Peyer's patch (tissue), 4 donors: ENCODE data around the gene NAV2. TPM values are rescaled to one million over a fixed set of nuclear protein-coding genes. Genes with fewer than 3 reads are reported as not detected.

Experiments
- DNase-seq, 3 donors: peaks; one replicate each; pipeline ENCODE4 v3.0.0-alpha.2; 2017 to 2019
- H3K27ac ChIP-seq, 4 donors: fragments of 200-600 bp; sonication (generic); one replicate each; pipeline ENCODE4 v1.5.1; 2016 to 2019
- H3K27me3 ChIP-seq, 2 donors: fragments of 200-600 bp; sonication (generic); one replicate each; pipeline ENCODE4 v1.5.1; 2019
- H3K36me3 ChIP-seq, 3 donors: fragments of 200-600 bp; sonication (generic); one replicate each; pipeline ENCODE4 v1.5.1; 2016 to 2019
- H3K4me1 ChIP-seq, 4 donors: fragments of 200-600 bp; sonication (generic); one replicate each; pipeline ENCODE4 v1.5.1; 2016 to 2019
- H3K4me3 ChIP-seq, 4 donors: fragments of 200-600 bp; sonication (generic); 1 replicate in 3 of 4; 2 replicates in 1 of 4; pipeline ENCODE4 v1.5.1; 2016 to 2019; ENCODE audit warnings: mild to moderate bottlenecking in 1 of 4
- H3K9me3 ChIP-seq, 4 donors: fragments of 200-600 bp; sonication (generic); one replicate each; pipeline ENCODE4 v1.5.1; 2016 to 2019; ENCODE audit warnings: mild to moderate bottlenecking in 1 of 4
- POLR2A ChIP-seq, 2 donors: fragments of 450-650 bp; IDR thresholded peaks; one replicate each; pipeline ENCODE4 v1.5.1; 2017; ENCODE audit warnings: antibody characterized with exemption in 2 of 2, mild to moderate bottlenecking in 2 of 2, moderate library complexity in 2 of 2
- total RNA-seq, 4 donors: library from RNA; depleted of rRNA; stranded (reverse); fragments of >200 nt; gene quantifications; one replicate each; pipeline ENCODE4 v1.1.0, GENCODE V29; 2016
- TF ChIP-seq, protein P1 (sequence below), 6 experiments: fragments of 450-650 bp in 4 of 6; fragments of 200-600 bp in 2 of 6; sonication (generic) in 1 of 6; IDR thresholded peaks; one replicate each; pipeline ENCODE4 v1.5.1; 2017 to 2019; ENCODE audit warnings: antibody characterized with exemption in 6 of 6, mild to moderate bottlenecking in 3 of 6, moderate library complexity in 1 of 6

Gene NAV2
- total RNA-seq, 4 donors from 2014 or later: 6.0 to 48.7 (median 20.1) TPM

DNA sequence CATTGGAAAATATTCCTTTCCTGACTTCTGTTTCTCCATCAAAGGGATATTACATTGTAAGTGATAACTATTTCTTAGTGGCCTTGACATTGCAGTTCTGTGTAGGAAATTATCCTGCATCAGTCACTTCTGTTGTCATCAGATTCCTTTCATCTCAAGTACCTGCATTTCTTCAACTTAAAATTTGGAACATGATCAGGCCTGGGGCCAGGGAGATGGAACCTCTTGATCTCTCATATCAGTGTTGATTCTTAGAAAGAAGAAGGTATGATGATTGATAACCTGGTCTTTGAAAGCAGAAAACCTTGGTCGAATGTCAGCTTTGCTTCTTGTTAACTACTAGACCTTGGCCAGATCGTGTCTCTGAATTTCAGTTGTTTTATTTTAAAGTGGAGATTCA is 93.6 kb downstream of the NAV2 start:
- H3K9me3 ChIP-seq: no peaks in the 10 kb centered on the region
- H3K4me1 ChIP-seq: peaks cover 0 to 13% (median 0%) of the 10 kb centered on the region in 4 donors
- no peak for DNase-seq
- H3K36me3 ChIP-seq: no peaks in the 10 kb centered on the region
- TF ChIP-seq POLR2A (IDR thresholded peaks at IDR 0.05): no peak
- TF ChIP-seq, protein P1, sequence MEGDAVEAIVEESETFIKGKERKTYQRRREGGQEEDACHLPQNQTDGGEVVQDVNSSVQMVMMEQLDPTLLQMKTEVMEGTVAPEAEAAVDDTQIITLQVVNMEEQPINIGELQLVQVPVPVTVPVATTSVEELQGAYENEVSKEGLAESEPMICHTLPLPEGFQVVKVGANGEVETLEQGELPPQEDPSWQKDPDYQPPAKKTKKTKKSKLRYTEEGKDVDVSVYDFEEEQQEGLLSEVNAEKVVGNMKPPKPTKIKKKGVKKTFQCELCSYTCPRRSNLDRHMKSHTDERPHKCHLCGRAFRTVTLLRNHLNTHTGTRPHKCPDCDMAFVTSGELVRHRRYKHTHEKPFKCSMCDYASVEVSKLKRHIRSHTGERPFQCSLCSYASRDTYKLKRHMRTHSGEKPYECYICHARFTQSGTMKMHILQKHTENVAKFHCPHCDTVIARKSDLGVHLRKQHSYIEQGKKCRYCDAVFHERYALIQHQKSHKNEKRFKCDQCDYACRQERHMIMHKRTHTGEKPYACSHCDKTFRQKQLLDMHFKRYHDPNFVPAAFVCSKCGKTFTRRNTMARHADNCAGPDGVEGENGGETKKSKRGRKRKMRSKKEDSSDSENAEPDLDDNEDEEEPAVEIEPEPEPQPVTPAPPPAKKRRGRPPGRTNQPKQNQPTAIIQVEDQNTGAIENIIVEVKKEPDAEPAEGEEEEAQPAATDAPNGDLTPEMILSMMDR (IDR thresholded peaks at IDR 0.05): no peak
- H3K27me3 ChIP-seq: no peaks in the 10 kb centered on the region
- H3K27ac ChIP-seq: no peak overlapping the region
- no peak overlapping the region for H3K4me3 ChIP-seq

DNA sequence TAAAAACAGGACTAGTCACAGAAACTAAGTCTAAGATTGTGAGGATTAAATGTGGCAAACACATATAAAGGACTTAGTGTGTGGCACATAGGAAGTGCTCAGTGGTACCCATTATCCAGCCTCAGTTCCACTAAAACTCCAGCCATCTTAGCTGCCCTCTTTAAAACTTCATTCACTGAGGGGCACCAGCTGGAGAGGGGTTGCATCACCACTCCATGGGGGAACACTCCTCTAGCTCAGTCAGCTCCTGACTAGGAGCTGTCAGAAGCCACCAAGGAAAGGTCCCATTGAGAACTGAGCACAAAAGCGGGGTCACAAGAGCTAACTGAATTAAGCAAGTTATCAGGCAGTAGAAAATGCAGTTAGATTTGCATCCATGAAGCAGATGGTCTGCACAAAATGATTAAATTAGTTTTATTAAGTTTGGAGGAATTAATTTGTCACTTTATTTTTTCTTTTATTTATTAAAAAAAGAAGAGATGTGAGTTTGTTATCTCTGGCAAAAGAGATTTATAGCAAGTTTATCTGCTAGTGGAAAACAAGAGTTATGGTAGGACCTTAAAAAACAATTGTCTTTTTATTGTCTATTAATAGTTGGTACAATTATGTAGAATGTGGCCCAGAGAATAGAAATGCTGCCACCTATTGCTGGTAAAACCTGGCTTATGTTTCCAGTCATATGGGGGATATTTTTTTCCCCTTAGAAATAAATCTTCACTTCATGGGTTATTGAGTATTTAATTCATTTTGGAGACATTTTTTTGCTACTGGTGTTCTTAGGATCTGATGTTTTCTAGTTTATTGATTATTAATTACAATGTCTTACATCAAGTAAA is 95.7 kb downstream of the NAV2 start:
- H3K4me3 ChIP-seq: no peak overlapping the region
- TF ChIP-seq POLR2A (IDR thresholded peaks at IDR 0.05): no peak
- TF ChIP-seq, protein P1 (IDR thresholded peaks at IDR 0.05): peak in 3 of 6 experiments; percentile 13 to 38 (median 26)
- H3K27me3 ChIP-seq: no peaks in the 10 kb centered on the region
- no peaks in the 10 kb centered on the region for H3K36me3 ChIP-seq
- no peak for DNase-seq
- peaks cover 0 to 10% (median 0%) of the 10 kb centered on the region in 4 donors for H3K4me1 ChIP-seq
- H3K9me3 ChIP-seq: no peaks in the 10 kb centered on the region
- no peak overlapping the region for H3K27ac ChIP-seq

DNA sequence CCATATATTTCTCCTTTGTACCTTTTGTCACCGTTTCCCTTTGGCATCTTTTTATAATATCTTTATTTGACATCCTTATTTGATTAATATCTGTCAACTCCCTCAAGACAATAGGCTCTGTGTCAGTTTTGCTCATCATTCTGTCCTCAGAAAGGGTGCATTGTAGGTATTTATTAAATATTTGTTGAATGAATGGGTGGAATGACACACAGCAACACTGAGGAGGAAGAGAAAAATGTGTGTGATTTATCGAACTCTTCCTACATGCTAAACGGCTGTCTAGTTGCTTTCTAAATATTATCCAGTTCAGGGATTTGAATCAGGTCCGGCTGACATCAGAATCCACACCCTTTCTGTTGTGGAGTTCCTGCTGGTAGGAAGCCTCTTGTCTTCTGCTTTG is 98.2 kb downstream of the NAV2 start:
- no peak for DNase-seq
- peaks cover 0 to 9% (median 0%) of the 10 kb centered on the region in 4 donors for H3K4me1 ChIP-seq
- no peaks in the 10 kb centered on the region for H3K27me3 ChIP-seq
- no peak overlapping the region for H3K27ac ChIP-seq
- no peaks in the 10 kb centered on the region for H3K9me3 ChIP-seq
- TF ChIP-seq POLR2A (IDR thresholded peaks at IDR 0.05): no peak
- TF ChIP-seq, protein P1 (IDR thresholded peaks at IDR 0.05): no peak
- no peak overlapping the region for H3K4me3 ChIP-seq
- no peaks in the 10 kb centered on the region for H3K36me3 ChIP-seq

DNA sequence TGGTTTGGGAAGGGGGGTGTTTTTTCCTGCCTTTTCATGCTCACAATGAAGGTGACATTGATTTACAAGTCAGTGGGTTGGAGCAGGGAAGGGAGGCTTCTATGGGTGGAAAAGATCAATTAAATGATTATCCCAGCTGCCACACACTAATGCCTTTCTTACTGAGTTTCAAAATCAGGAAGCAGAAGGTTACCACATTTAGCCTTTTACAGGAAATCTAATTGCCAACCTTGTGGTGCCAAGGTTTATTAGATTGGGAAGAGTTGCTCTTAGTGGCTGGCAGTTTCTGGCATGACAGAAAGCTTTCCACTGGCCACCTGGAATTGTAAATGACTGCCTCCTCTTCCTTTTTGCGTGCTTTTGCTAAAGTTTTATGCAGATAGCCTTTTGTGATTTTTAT is 98.7 kb downstream of the NAV2 start:
- Histone ChIP-seq H3K27me3 (no peaks in the 10 kb centered on the region), H3K9me3 (no peaks in the 10 kb centered on the region), H3K27ac (no peak overlapping the region), H3K36me3 (no peaks in the 10 kb centered on the region), H3K4me3 (no peak overlapping the region), H3K4me1 (peaks cover 0 to 9% (median 0%) of the 10 kb centered on the region in 4 donors)
- DNase-seq: no peak
- TF ChIP-seq POLR2A (IDR thresholded peaks at IDR 0.05): no peak
- TF ChIP-seq, protein P1 (IDR thresholded peaks at IDR 0.05): no peak

DNA sequence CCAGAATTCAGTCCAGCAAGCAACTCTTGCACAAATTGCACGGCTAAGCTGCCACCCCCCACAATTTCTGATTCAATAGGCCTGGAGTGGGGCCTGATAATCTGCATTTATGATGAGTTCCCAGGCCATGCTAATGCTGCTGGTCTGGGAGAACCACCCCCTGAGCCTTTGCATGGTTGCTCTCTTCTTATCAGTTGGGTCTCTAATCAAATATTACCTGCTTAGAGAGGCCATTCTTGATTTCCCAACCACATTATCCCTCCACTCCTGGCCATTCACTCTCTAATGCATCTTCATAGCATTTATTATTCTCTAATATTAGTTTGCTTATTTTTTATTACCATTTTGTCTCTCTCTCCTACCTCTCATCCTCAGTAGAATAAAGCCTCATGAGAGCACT is 99.5 kb downstream of the NAV2 start:
- Histone ChIP-seq H3K4me3 (no peak overlapping the region), H3K36me3 (no peaks in the 10 kb centered on the region), H3K9me3 (no peaks in the 10 kb centered on the region), H3K4me1 (peaks cover 0 to 9% (median 0%) of the 10 kb centered on the region in 4 donors), H3K27me3 (no peaks in the 10 kb centered on the region), H3K27ac (no peak overlapping the region)
- DNase-seq: no peak
- TF ChIP-seq, protein P1 (IDR thresholded peaks at IDR 0.05): no peak
- TF ChIP-seq POLR2A (IDR thresholded peaks at IDR 0.05): no peak
